Karpas-422 (cell line): ENCODE measurements around the gene ATP2C2. TPM values are rescaled to one million over a fixed set of nuclear protein-coding genes. Genes with fewer than 3 reads are reported as not detected.

Experiments
- DNase-seq: peaks from one replicate; pipeline ENCODE4 v3.0.0-alpha.2; 2015
- H2AFZ ChIP-seq: fragments of 200-600 bp; sonication (generic); 2 replicates; pipeline ENCODE4 v1.6.1; 2014; ENCODE audit warnings: antibody characterized with exemption, low read length, mixed read lengths
- H3K27ac ChIP-seq: fragments of 200-600 bp; sonication (generic); 2 replicates; pipeline ENCODE4 v1.5.1; 2014; ENCODE audit warnings: mild to moderate bottlenecking, low read length, moderate library complexity
- H3K27me3 ChIP-seq: fragments of 200-600 bp; sonication (generic); 2 replicates; pipeline ENCODE4 v1.6.1; 2014; ENCODE audit warnings: low read length, mixed read lengths
- H3K36me3 ChIP-seq: fragments of 200-600 bp; sonication (generic); 2 replicates; pipeline ENCODE4 v1.6.1; 2014; ENCODE audit warnings: low read length, mixed read lengths; ENCODE audit not compliant: insufficient read depth
- H3K4me1 ChIP-seq: fragments of 200-600 bp; sonication (generic); 2 replicates; pipeline ENCODE4 v1.6.1; 2014; ENCODE audit warnings: mild to moderate bottlenecking, low read length, mixed read lengths
- H3K4me2 ChIP-seq: fragments of 200-600 bp; sonication (generic); 2 replicates; pipeline ENCODE4 v1.6.1; 2014; ENCODE audit warnings: low read length, low read depth, mild to moderate bottlenecking; ENCODE audit not compliant: poor library complexity, severe bottlenecking
- H3K4me3 ChIP-seq: fragments of 200-600 bp; sonication (generic); 2 replicates; pipeline ENCODE4 v1.5.1; 2014; ENCODE audit warnings: mild to moderate bottlenecking, antibody characterized with exemption, low read length, mixed read lengths
- H3K79me2 ChIP-seq: fragments of 200-600 bp; sonication (generic); 2 replicates; pipeline ENCODE4 v1.6.1; 2014; ENCODE audit warnings: mild to moderate bottlenecking, low read length, mixed read lengths
- H3K9ac ChIP-seq: fragments of 200-600 bp; sonication (generic); 2 replicates; pipeline ENCODE4 v1.6.0; 2014; ENCODE audit warnings: low read length
- H3K9me2 ChIP-seq: fragments of 200-600 bp; sonication (generic), shearing (Covaris generic); replicated peaks from 2 replicates; pipeline ENCODE4 v1.6.0; 2014; ENCODE audit warnings: mild to moderate bottlenecking, low read length, moderate library complexity; ENCODE audit not compliant: insufficient read depth
- H3K9me3 ChIP-seq: fragments of 300-700, 200-600 bp; sonication (generic); 2 replicates; pipeline ENCODE4 v1.6.1; 2014; ENCODE audit warnings: low read length, mixed read lengths
- H4K20me1 ChIP-seq: fragments of 200-600 bp; sonication (generic); 2 replicates; pipeline ENCODE4 v1.6.1; 2014; ENCODE audit warnings: mild to moderate bottlenecking, antibody characterized with exemption, low read length, low read depth; ENCODE audit not compliant: insufficient read depth
- total RNA-seq: library from RNA; depleted of rRNA; stranded (reverse); fragments of >200 nt; shearing (Covaris generic); gene quantifications from 2 replicates; pipeline ENCODE4 v1.2.3, GENCODE V29; 2014; ENCODE audit warnings: low replicate concordance

Gene ATP2C2
- total RNA-seq, 1 experiment from 2014 or later, result not detected

GRCh38 chr16:84378099-84378498 lies 9.8 kb downstream of the ATP2C2 start:
- Histone ChIP-seq H3K4me3 (no peak overlapping the region), H3K27ac (no peak overlapping the region), H3K4me1 (no peaks in the 10 kb centered on the region), H3K9me2 (no peaks in the 10 kb centered on the region), H4K20me1 (no peaks in the 10 kb centered on the region), H3K9me3 (no peaks in the 10 kb centered on the region), H3K27me3 (no peaks in the 10 kb centered on the region), H3K36me3 (no peaks in the 10 kb centered on the region), H3K4me2 (no peak overlapping the region), H3K9ac (no peak overlapping the region), H2AFZ (no peak overlapping the region), H3K79me2 (no peaks in the 10 kb centered on the region)
- no peak for DNase-seq

GRCh38 chr16:84378567-84378966 lies 10.2 kb downstream of the ATP2C2 start:
- no peak overlapping the region for H3K9ac ChIP-seq
- no peaks in the 10 kb centered on the region for H3K9me3 ChIP-seq
- no peaks in the 10 kb centered on the region for H3K27me3 ChIP-seq
- H3K4me2 ChIP-seq, result no peak overlapping the region
- no peaks in the 10 kb centered on the region for H3K36me3 ChIP-seq
- H3K27ac ChIP-seq, result no peak overlapping the region
- no peak overlapping the region for H3K4me3 ChIP-seq
- DNase-seq, result no peak
- no peak overlapping the region for H2AFZ ChIP-seq
- H3K79me2 ChIP-seq, result no peaks in the 10 kb centered on the region
- no peaks in the 10 kb centered on the region for H3K4me1 ChIP-seq
- no peaks in the 10 kb centered on the region for H4K20me1 ChIP-seq
- no peaks in the 10 kb centered on the region for H3K9me2 ChIP-seq

DNA sequence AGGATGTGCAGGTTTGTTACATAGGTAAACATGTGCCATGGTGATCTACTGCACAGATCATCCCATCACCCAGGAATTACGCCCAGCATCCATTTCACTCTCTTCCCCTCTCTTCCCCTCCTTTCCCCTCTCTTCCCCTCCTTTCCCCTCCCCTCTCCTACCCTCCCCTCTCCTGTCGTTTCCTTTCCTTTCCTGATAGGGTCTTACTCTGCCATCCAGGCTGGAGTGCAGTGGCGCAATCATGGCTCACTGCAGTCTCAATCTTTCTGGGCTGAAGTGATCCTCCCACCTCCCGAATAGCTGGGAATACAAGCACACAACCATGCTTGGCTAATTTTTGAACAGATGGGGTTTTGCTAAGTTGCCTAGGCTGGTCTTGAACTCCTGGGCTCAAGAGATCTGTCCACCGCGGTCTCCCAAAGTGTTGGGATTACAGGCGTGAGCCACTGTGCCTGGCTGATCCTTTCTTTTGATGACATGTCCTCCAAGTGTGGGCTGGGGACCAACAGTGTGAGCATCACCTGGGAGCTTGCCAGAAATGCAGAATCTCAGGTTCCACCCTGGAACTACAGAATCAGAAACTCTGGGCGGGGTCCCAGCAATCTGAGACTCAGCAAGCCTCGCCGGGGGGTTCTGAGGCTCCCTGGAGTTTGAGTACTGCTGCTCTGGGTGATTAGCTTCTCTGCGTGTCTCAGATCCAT lies 10.8 kb downstream of the ATP2C2 start:
- no peaks in the 10 kb centered on the region for H4K20me1 ChIP-seq
- no peak overlapping the region for H2AFZ ChIP-seq
- no peaks in the 10 kb centered on the region for H3K79me2 ChIP-seq
- no peaks in the 10 kb centered on the region for H3K27me3 ChIP-seq
- H3K9ac ChIP-seq, result no peak overlapping the region
- H3K9me2 ChIP-seq, result no peaks in the 10 kb centered on the region
- H3K9me3 ChIP-seq, result no peaks in the 10 kb centered on the region
- no peak overlapping the region for H3K4me2 ChIP-seq
- no peaks in the 10 kb centered on the region for H3K4me1 ChIP-seq
- DNase-seq, result no peak
- H3K4me3 ChIP-seq, result no peak overlapping the region
- H3K36me3 ChIP-seq, result no peaks in the 10 kb centered on the region
- no peak overlapping the region for H3K27ac ChIP-seq

DNA sequence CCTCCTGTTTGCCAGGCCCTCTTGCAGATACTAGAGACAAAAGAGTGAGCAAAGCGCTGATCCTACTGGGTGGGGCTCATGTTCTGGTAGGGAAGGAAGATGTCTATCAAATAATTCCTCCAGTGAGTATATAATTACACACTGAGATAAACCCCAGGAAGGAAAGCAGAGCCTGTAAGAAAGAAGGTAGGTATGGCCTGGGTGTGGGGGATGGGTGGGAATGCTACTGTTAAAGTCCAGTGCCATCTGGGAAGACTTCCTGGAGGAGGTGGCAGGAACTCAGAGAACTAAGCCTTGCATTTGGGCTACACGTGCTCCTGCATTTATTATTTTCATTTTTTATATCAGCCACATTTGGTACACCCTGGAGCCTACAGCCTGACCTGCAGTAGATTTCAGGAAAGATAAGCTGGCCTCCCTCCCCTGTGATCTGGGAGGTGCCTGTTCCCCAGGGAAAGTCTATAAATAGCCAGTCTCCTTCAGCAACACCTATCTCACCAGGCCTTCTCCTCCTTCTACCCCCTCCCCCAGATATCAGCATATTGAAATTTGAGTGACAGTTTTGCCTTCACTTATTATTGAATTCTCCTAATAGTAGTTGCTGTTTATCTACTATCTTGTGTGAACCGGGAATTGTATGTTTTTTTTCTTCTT lies 11.5 kb downstream of the ATP2C2 start:
- DNase-seq, result no peak
- H4K20me1 ChIP-seq, result no peaks in the 10 kb centered on the region
- no peak overlapping the region for H3K9ac ChIP-seq
- no peaks in the 10 kb centered on the region for H3K36me3 ChIP-seq
- H3K27ac ChIP-seq, result no peak overlapping the region
- H2AFZ ChIP-seq, result no peak overlapping the region
- H3K4me2 ChIP-seq, result no peak overlapping the region
- H3K9me2 ChIP-seq, result no peaks in the 10 kb centered on the region
- H3K79me2 ChIP-seq, result no peaks in the 10 kb centered on the region
- H3K27me3 ChIP-seq, result no peaks in the 10 kb centered on the region
- no peaks in the 10 kb centered on the region for H3K4me1 ChIP-seq
- no peak overlapping the region for H3K4me3 ChIP-seq
- no peaks in the 10 kb centered on the region for H3K9me3 ChIP-seq

DNA sequence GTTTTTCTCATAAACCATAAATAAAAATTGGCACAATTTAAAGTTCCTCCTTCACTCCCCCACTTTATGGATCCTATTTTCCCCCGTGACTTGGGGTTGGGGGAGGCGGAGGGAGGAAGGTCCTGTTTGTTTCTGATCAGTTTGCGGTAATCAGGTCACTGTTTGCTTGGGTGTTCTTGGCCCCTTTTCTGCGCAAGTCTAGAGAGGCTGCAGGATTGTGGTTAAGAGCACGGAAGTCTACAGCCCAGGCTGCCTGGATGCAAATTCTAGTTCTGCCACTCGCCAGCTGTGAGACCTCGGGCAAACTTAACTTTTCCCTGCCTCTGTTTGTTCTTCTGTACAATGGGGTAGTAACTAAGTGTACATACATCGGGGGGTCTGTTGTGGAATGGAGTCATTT lies 12.1 kb downstream of the ATP2C2 start:
- Histone ChIP-seq H3K9me3 (no peaks in the 10 kb centered on the region; the same call in 1 of the 2 replicates), H3K4me3 (no peak overlapping the region), H4K20me1 (no peaks in the 10 kb centered on the region), H3K27ac (no peak overlapping the region), H3K4me2 (no peak overlapping the region), H3K9me2 (no peaks in the 10 kb centered on the region), H2AFZ (no peak overlapping the region), H3K9ac (no peak overlapping the region), H3K4me1 (no peaks in the 10 kb centered on the region), H3K27me3 (no peaks in the 10 kb centered on the region), H3K79me2 (no peaks in the 10 kb centered on the region), H3K36me3 (no peaks in the 10 kb centered on the region)
- peak; percentile 44 for DNase-seq

DNA sequence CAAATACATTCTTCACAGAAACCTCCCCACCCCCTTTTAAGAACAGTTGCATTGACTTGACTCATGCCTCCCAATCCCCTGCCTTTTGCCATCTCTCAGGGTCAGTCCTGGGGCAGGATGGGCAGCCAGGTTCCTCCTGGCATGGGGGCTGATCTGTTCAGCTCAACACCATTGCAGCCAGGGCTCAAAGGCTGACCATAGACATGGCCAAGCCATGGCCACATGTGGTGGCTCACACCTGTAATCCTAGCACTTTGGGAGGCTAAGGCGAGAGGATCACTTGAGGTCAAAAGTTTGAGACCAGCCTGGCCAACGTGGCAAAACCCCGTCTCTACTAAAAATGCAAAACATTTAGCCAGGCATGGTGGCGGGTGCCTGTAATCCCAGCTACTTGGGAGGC lies 14.1 kb downstream of the ATP2C2 start:
- Histone ChIP-seq H3K9me3 (no peaks in the 10 kb centered on the region; the same call in 1 of the 2 replicates), H3K4me3 (no peak overlapping the region), H4K20me1 (no peaks in the 10 kb centered on the region), H3K4me2 (no peak overlapping the region), H3K36me3 (no peaks in the 10 kb centered on the region), H3K27me3 (no peaks in the 10 kb centered on the region), H2AFZ (no peak overlapping the region), H3K9me2 (no peaks in the 10 kb centered on the region), H3K27ac (no peak overlapping the region), H3K9ac (no peak overlapping the region), H3K79me2 (no peaks in the 10 kb centered on the region), H3K4me1 (no peaks in the 10 kb centered on the region)
- no peak for DNase-seq

- Histone ChIP-seq H3K27me3 (no peaks in the 10 kb centered on the region), H3K4me2 (no peak overlapping the region), H3K36me3 (no peaks in the 10 kb centered on the region), H3K9ac (no peak overlapping the region), H3K27ac (no peak overlapping the region), H4K20me1 (no peaks in the 10 kb centered on the region), H3K4me3 (no peak overlapping the region), H3K4me1 (no peaks in the 10 kb centered on the region), H3K9me3 (no peaks in the 10 kb centered on the region; the same call in 1 of the 2 replicates), H2AFZ (no peak overlapping the region), H3K9me2 (no peaks in the 10 kb centered on the region), H3K79me2 (no peaks in the 10 kb centered on the region)
- no peak for DNase-seq
Measured at GRCh38 chr16:84383106-84383505, 14.8 kb downstream of the ATP2C2 start.

GRCh38 chr16:84386047-84386446 lies 17.7 kb downstream of the ATP2C2 start:
- no peaks in the 10 kb centered on the region for H3K79me2 ChIP-seq
- H3K9me3 ChIP-seq, result no peaks in the 10 kb centered on the region; the same call in 1 of the 2 replicates
- H3K9me2 ChIP-seq, result no peaks in the 10 kb centered on the region
- H3K27ac ChIP-seq, result no peak overlapping the region
- no peaks in the 10 kb centered on the region for H4K20me1 ChIP-seq
- H2AFZ ChIP-seq, result no peak overlapping the region
- H3K4me2 ChIP-seq, result no peak overlapping the region
- H3K4me1 ChIP-seq, result no peaks in the 10 kb centered on the region
- no peak overlapping the region for H3K9ac ChIP-seq
- no peak overlapping the region for H3K4me3 ChIP-seq
- H3K36me3 ChIP-seq, result no peaks in the 10 kb centered on the region
- no peak for DNase-seq
- H3K27me3 ChIP-seq, result no peaks in the 10 kb centered on the region
